B cell (primary cell): ENCODE results near the gene IGSF8. TPM values are rescaled to one million over a fixed set of nuclear protein-coding genes. Genes with fewer than 3 reads are reported as not detected.

Source experiments
- ATAC-seq: fragments of 200-7000 bp; cut with Tn5 transposase; one replicate; pipeline ENCODE4 v1.10.0; 2021; ENCODE audit warnings: low read depth, mild to moderate bottlenecking, moderate number of reproducible peaks, moderate library complexity
- CTCF ChIA-PET: fragments of 350-600 bp; sonication (Branson Sonifier 250); formaldehyde crosslinking; loops from one replicate; lab custom pipeline; 2021; ENCODE audit warnings: antibody characterized with exemption, inconsistent platforms; lab: Charles Lee
- POLR2A ChIA-PET: fragments of 350-600 bp; sonication (Branson Sonifier 250); formaldehyde crosslinking; loops from one replicate; lab custom pipeline; 2021; ENCODE audit warnings: antibody characterized with exemption; lab: Charles Lee
- DNase-seq: peaks from one replicate; pipeline ENCODE4 v3.0.0; 2013
- H2AFZ ChIP-seq: 2 replicates; pipeline ENCODE4 v1.6.1; 2012; ENCODE audit warnings: mild to moderate bottlenecking, low read depth, low read length; ENCODE audit not compliant: insufficient read depth, poor library complexity, severe bottlenecking
- H3K27ac ChIP-seq, 2 donors: 1 replicate in 1 of 2; 2 replicates in 1 of 2; pipeline ENCODE4 v1.5.1; 2012 to 2013; ENCODE audit warnings: low read length in 2 of 2, mild to moderate bottlenecking in 2 of 2, moderate library complexity in 1 of 2
- H3K27me3 ChIP-seq, 4 experiments: fragments of 200-600 bp in 1 of 4; sonication (generic) in 1 of 4; replicated peaks in 1 of 4; 1 replicate in 2 of 4; 2 replicates in 2 of 4; pipeline versions ENCODE4 v1.6.1 to v1.7.0; 2013 to 2016; ENCODE audit warnings: low read length in 3 of 4, mild to moderate bottlenecking in 2 of 4, mixed read lengths in 1 of 4, moderate library complexity in 1 of 4; ENCODE audit not compliant: insufficient read depth in 4 of 4, control insufficient read depth in 3 of 4; ENCODE audit errors: control extremely low read depth in 1 of 4
- H3K36me3 ChIP-seq, 2 experiments: replicated peaks in 1 of 2; 1 replicate in 1 of 2; 2 replicates in 1 of 2; pipeline versions ENCODE4 v1.6.1 to v1.7.1; 2013; ENCODE audit warnings: low read length in 1 of 2; ENCODE audit not compliant: insufficient read depth in 2 of 2, control insufficient read depth in 1 of 2; ENCODE audit errors: control extremely low read depth in 1 of 2, extremely low read depth in 1 of 2
- H3K4me1 ChIP-seq, 2 donors: fragments of 200-600 bp in 1 of 2; sonication (generic) in 1 of 2; 1 replicate in 1 of 2; 2 replicates in 1 of 2; pipeline versions ENCODE4 v1.5.1 to v1.6.1; 2013 to 2017; ENCODE audit warnings: low read length in 2 of 2; ENCODE audit not compliant: control insufficient read depth in 2 of 2, insufficient read depth in 2 of 2
- H3K4me2 ChIP-seq: replicated peaks from 2 replicates; pipeline ENCODE3; 2012; ENCODE audit warnings: mild to moderate bottlenecking, low read depth, low read length; ENCODE audit not compliant: poor library complexity, severe bottlenecking
- H3K4me3 ChIP-seq, 5 experiments: fragments of 200-600 bp in 1 of 5; sonication (generic) in 1 of 5; 1 replicate in 3 of 5; 2 replicates in 2 of 5; pipeline versions ENCODE4 v1.5.1 to v1.7.0; 2011 to 2016; ENCODE audit warnings: low read length in 4 of 5, mild to moderate bottlenecking in 4 of 5, low read depth in 2 of 5, control low read depth in 1 of 5, moderate library complexity in 1 of 5; ENCODE audit not compliant: insufficient read depth in 1 of 5; ENCODE audit errors: control extremely low read depth in 1 of 5, extremely low read depth in 1 of 5
- H3K79me2 ChIP-seq: fragments of 200-600 bp; sonication (generic); one replicate; pipeline ENCODE4 v1.6.0; 2016; ENCODE audit warnings: low read length; ENCODE audit not compliant: control insufficient read depth, insufficient read depth
- H3K9ac ChIP-seq: fragments of 200-600 bp; sonication (generic); 2 replicates; pipeline ENCODE4 v1.6.1; 2017; ENCODE audit warnings: mild to moderate bottlenecking, low read length, moderate library complexity
- H3K9me3 ChIP-seq, 3 donors: one replicate each; pipeline versions ENCODE4 v1.6.1 to v1.7.1; 2013; ENCODE audit warnings: low read length in 2 of 3; ENCODE audit not compliant: control insufficient read depth in 2 of 3, insufficient read depth in 1 of 3; ENCODE audit errors: control extremely low read depth in 1 of 3
- H4K20me1 ChIP-seq: 2 replicates; pipeline ENCODE4 v1.6.0; 2012; ENCODE audit warnings: mild to moderate bottlenecking, low read length; ENCODE audit not compliant: insufficient read depth, control insufficient read depth, poor library complexity, severe bottlenecking
- H3K27ac Mint-ChIP-seq: one replicate; pipeline ENCODE4 v1.8.0; 2021; ENCODE audit warnings: mixed read lengths
- H3K27me3 Mint-ChIP-seq: one replicate; pipeline ENCODE4 v1.8.0; 2021; ENCODE audit warnings: mixed read lengths
- H3K4me1 Mint-ChIP-seq: one replicate; pipeline ENCODE4 v1.8.0; 2021; ENCODE audit warnings: mixed read lengths
- H3K4me3 Mint-ChIP-seq: one replicate; pipeline ENCODE4 v1.8.0; 2021; ENCODE audit warnings: mixed read lengths
- H3K9me3 Mint-ChIP-seq: one replicate; pipeline ENCODE4 v1.8.0; 2022; ENCODE audit warnings: mixed read lengths; ENCODE audit not compliant: insufficient read depth
- CTCF ChIP-seq: fragments of 200-600 bp; IDR thresholded peaks from one replicate; pipeline ENCODE4 v1.8.0; 2022; ENCODE audit warnings: antibody characterized with exemption, mild to moderate bottlenecking
- EZH2 ChIP-seq: IDR thresholded peaks from 2 replicates; pipeline ENCODE4 v1.6.1; 2012; ENCODE audit warnings: borderline replicate concordance, low read depth, mild to moderate bottlenecking, moderate library complexity, low read length; ENCODE audit not compliant: insufficient read depth, poor library complexity, severe bottlenecking
- WGBS: methylation state at CpG from one replicate; pipeline ENCODE4 v1.1.5; 2013; ENCODE audit warnings: missing lambda C conversion rate; ENCODE audit not compliant: insufficient coverage; 5-methylcytosine and 5-hydroxymethylcytosine counted together
- intact Hi-C: fragments of 100-400 bp; cut with micrococcal nuclease; formaldehyde crosslinking; loops from one replicate; pipeline ENCODE4 v1.10.0; 2022
- polyA plus RNA-seq: library from polyadenylated mRNA; depleted of rRNA; stranded (reverse); fragments of >200 nt; gene quantifications from 2 replicates; pipeline ENCODE4 v1.2.3, GENCODE V29; 2012
- total RNA-seq, 2 donors: library from RNA; stranded (reverse); fragments of 120-200 nt in 1 of 2; gene quantifications; 1 replicate in 1 of 2; 2 replicates in 1 of 2; pipeline versions ENCODE4 v1.2.3 to v1.2.4, GENCODE V29; 2013 to 2022

Gene IGSF8
- total and polyA plus RNA-seq, 2 donors (not counting 1 experiment from before 2014, with no cell fraction given) = 37.2 to 56.0 TPM

- Mint-ChIP-seq H3K4me1 (peaks cover 23% of the 10 kb centered on the region), H3K4me3 (no peak overlapping the region), H3K27me3 (no peaks in the 10 kb centered on the region), H3K9me3 (no peaks in the 10 kb centered on the region), H3K27ac (no peak overlapping the region)
- H3K27ac ChIP-seq = no peak overlapping the region
- no peak overlapping the region for H2AFZ ChIP-seq
- no peak for ATAC-seq
- peaks cover 18 to 22% of the 10 kb centered on the region in 2 donors for H3K4me1 ChIP-seq
- no peak overlapping the region for H3K4me2 ChIP-seq
- no peak for TF ChIP-seq CTCF
- no peak for TF ChIP-seq EZH2
- intact Hi-C loops = loop anchor here (10.0 kb wide), 1 partner anchor 1302 kb away; no protein-coding TSS in a partner anchor
- no peak overlapping the region for H3K9ac ChIP-seq
- ChIA-PET POLR2A (no interaction called here), CTCF (no interaction called here)
- no peak for DNase-seq
- 88% methylated on average over 8 of the region's 9 CpGs for WGBS
- H3K4me3 ChIP-seq = no peak overlapping the region
- H3K36me3 ChIP-seq = peaks cover 3 to 72% of the 10 kb centered on the region in 2 experiments
- no peaks in the 10 kb centered on the region for H3K27me3 ChIP-seq
- H3K9me3 ChIP-seq = no peaks in the 10 kb centered on the region
- peaks cover 69% of the 10 kb centered on the region for H4K20me1 ChIP-seq
- H3K79me2 ChIP-seq = peaks cover 34% of the 10 kb centered on the region
Measured at GRCh38 chr1:160093069-160093395, 5.4 kb downstream of the IGSF8 start.

- no peak for TF ChIP-seq EZH2
- no peak for TF ChIP-seq CTCF
- Histone ChIP-seq H3K9me3 (no peaks in the 10 kb centered on the region), H3K27me3 (no peaks in the 10 kb centered on the region), H3K4me3 (no peak overlapping the region), H4K20me1 (peaks cover 66% of the 10 kb centered on the region), H3K27ac (no peak overlapping the region), H3K4me1 (peaks cover 15 to 17% of the 10 kb centered on the region in 2 donors), H3K79me2 (peaks cover 29% of the 10 kb centered on the region), H3K4me2 (no peak overlapping the region), H3K9ac (no peak overlapping the region), H3K36me3 (peaks cover 3 to 76% of the 10 kb centered on the region in 2 experiments), H2AFZ (no peak overlapping the region)
- H3K9me3 Mint-ChIP-seq = no peaks in the 10 kb centered on the region
- H3K27ac Mint-ChIP-seq = no peak overlapping the region
- DNase-seq (no peak), ATAC-seq (no peak)
- 99% methylated on average over 31 of the region's 32 CpGs for WGBS
- no peak overlapping the region for H3K4me3 Mint-ChIP-seq
- H3K4me1 Mint-ChIP-seq = peaks cover 18% of the 10 kb centered on the region
- intact Hi-C loops = loop anchor here (10.0 kb wide), 1 partner anchor 1302 kb away; no protein-coding TSS in a partner anchor
- H3K27me3 Mint-ChIP-seq = no peaks in the 10 kb centered on the region
- POLR2A ChIA-PET = no interaction called here
- CTCF ChIA-PET = no interaction called here
Measured at GRCh38 chr1:160092366-160093068, 5.9 kb downstream of the IGSF8 start.
